ENCODE results near the gene ZNF460. TPM values are rescaled to one million over a fixed set of nuclear protein-coding genes. Genes with fewer than 3 reads are reported as not detected.

Gene ZNF460
- total and polyA plus RNA-seq, 10 of the 15 experiments (the other 5 are each of a cell fraction or from before 2014, with no cell fraction given): 0.15 to 43.0 (median 8.7) TPM

DNA sequence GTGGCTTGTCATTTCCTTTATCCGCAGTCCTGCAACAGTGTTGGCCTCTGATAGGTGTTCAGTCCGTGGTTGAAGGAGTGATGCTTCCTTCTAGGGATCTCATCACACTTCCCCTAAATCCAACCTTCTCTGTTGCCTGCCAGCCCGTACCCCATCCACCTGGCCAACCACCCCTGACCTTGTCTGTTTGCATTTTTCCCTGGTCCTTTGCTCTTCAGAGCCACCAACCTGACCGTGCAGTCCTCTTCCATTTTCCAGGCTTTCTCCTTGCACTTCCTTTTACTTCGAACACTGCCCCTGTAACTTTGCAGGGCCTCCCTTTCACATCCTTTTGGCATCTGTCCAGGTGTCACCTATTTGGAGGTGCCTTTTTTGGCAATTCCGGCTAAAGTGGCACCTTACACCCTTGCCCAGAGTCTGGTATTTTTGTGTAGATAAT is 696 bp downstream of the ZNF460 start:
- SMC1A ChIA-PET (ENCODE audit: uncharacterized antibody, unreplicated experiment): interaction anchor here (1.1 kb wide), 1 partner anchor 10 kb away, joined by 3 read pairs; no protein-coding TSS in a partner anchor
- DNase-seq (ENCODE audit: low read depth, low spot score) (no peak), FAIRE-seq (no peak), ATAC-seq (peak; percentile 5)
- peak overlapping the region; percentile 86 for H3K4me3 ChIP-seq
- 0% methylated on average over 6 of the region's 6 CpGs for WGBS (ENCODE audit: insufficient coverage, insufficient replicate concordance, low lambda C conversion rate, missing lambda C conversion rate)
- POLR2A ChIA-PET: interaction anchor here (0.7 kb wide), 1 partner anchor 520 kb away, joined by 5 read pairs; no protein-coding TSS in a partner anchor
- H3K36me3 ChIP-seq (ENCODE audit: control insufficient read depth in 2 of 2, insufficient read depth in 2 of 2, low read length in 1 of 2): peaks cover 6 to 17% of the 10 kb centered on the region in 2 experiments; a peak in 2 of 4 replicates
- no peak overlapping the region; the same call in 1 of the 2 replicates for H2AFZ ChIP-seq (ENCODE audit: control insufficient read depth, low read depth, low read length)
- H3K27me3 ChIP-seq (replicated peaks in 1 of 2; ENCODE audit: control insufficient read depth in 2 of 2, insufficient read depth in 2 of 2, low read length in 1 of 2): no peaks in the 10 kb centered on the region
- intact Hi-C loops (cut with micrococcal nuclease; ENCODE audit: unreplicated experiment): loop anchor here (1.0 kb wide), 4 partner anchors 39 to 90 kb away; partner anchors contain the start of genes TRAPPC2B, ZNF264, ZNF543 and ZNF547
- H3K79me2 ChIP-seq (ENCODE audit: control insufficient read depth, insufficient read depth, low read length): peaks cover 54% of the 10 kb centered on the region
- H3K4me2 ChIP-seq (ENCODE audit: control insufficient read depth, insufficient read depth): peak overlapping the region; percentile 75
- no TSS peak for BruUV-seq (replicated peaks)
- peaks cover 7% of the 10 kb centered on the region for H4K20me1 ChIP-seq (ENCODE audit: control insufficient read depth, insufficient read depth)
- in situ Hi-C loops (cut with MboI): no loop called here
- RAD21 ChIA-PET (ENCODE audit: unreplicated experiment): no interaction called here
- H3K9ac ChIP-seq (ENCODE audit: control insufficient read depth, insufficient read depth, low read length): peak overlapping the region; percentile 82
- H3K9me3 ChIP-seq (replicated peaks; ENCODE audit: control insufficient read depth, insufficient read depth, low read length): no peaks in the 10 kb centered on the region; the same call in 2 of the 3 replicates
- CTCF ChIA-PET: interaction anchor here (0.7 kb wide), 1 partner anchor 70 kb away, joined by 4 read pairs; the partner anchor contains the start of gene ZNF304
- H3K4me1 ChIP-seq (ENCODE audit: control insufficient read depth, insufficient read depth, low read length): peaks cover 11% of the 10 kb centered on the region
- peak overlapping the region; percentile 90 for H3K27ac ChIP-seq (ENCODE audit: control insufficient read depth, insufficient read depth)
- TF ChIP-seq NRF1 (conservative IDR thresholded peaks at IDR 0.05; ENCODE audit: low read depth, low read length) (no peak), KLF5 (IDR thresholded peaks at IDR 0.05; ENCODE audit: partially characterized antibody) (no peak), RAD21 (IDR thresholded peaks at IDR 0.05; ENCODE audit: insufficient read depth, low read depth, low read length) (no peak), JUNB (IDR thresholded peaks at IDR 0.05) (0 out of 2 replicates have a peak, but pooled peaks have one; percentile 15), BMI1 (IDR thresholded peaks at IDR 0.05; ENCODE audit: borderline replicate concordance) (no peak), CHD2 (IDR thresholded peaks at IDR 0.05; ENCODE audit: borderline replicate concordance, low read depth, low read length) (no peak), ATF7 (IDR thresholded peaks at IDR 0.05; ENCODE audit: low read depth) (no peak), HDGF (IDR thresholded peaks at IDR 0.05) (peak; percentile 21; the same call in 1 of the 2 replicates), POLR2A (IDR thresholded peaks at IDR 0.05; ENCODE audit: low read depth, low read length) (no peak), BRCA1 (IDR thresholded peaks at IDR 0.05; ENCODE audit: low read depth, low read length) (no peak), NFYB (IDR thresholded peaks at IDR 0.05; ENCODE audit: insufficient read depth, low read depth, low read length) (no peak), EP300 (IDR thresholded peaks at IDR 0.05; ENCODE audit: borderline replicate concordance in 1 of 2, control insufficient read depth in 1 of 2, low read depth in 2 of 2, low read length in 2 of 2) (no peak), ZNF24 (IDR thresholded peaks at IDR 0.05) (no peak)
- TF ChIP-seq, protein P1, sequence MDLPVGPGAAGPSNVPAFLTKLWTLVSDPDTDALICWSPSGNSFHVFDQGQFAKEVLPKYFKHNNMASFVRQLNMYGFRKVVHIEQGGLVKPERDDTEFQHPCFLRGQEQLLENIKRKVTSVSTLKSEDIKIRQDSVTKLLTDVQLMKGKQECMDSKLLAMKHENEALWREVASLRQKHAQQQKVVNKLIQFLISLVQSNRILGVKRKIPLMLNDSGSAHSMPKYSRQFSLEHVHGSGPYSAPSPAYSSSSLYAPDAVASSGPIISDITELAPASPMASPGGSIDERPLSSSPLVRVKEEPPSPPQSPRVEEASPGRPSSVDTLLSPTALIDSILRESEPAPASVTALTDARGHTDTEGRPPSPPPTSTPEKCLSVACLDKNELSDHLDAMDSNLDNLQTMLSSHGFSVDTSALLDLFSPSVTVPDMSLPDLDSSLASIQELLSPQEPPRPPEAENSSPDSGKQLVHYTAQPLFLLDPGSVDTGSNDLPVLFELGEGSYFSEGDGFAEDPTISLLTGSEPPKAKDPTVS (IDR thresholded peaks at IDR 0.05; ENCODE audit: low read depth, low read length): no peak
- TF ChIP-seq, protein P2, sequence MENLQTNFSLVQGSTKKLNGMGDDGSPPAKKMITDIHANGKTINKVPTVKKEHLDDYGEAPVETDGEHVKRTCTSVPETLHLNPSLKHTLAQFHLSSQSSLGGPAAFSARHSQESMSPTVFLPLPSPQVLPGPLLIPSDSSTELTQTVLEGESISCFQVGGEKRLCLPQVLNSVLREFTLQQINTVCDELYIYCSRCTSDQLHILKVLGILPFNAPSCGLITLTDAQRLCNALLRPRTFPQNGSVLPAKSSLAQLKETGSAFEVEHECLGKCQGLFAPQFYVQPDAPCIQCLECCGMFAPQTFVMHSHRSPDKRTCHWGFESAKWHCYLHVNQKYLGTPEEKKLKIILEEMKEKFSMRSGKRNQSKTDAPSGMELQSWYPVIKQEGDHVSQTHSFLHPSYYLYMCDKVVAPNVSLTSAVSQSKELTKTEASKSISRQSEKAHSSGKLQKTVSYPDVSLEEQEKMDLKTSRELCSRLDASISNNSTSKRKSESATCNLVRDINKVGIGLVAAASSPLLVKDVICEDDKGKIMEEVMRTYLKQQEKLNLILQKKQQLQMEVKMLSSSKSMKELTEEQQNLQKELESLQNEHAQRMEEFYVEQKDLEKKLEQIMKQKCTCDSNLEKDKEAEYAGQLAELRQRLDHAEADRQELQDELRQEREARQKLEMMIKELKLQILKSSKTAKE (IDR thresholded peaks at IDR 0.05; ENCODE audit: low read depth, poor library complexity, severe bottlenecking): no peak
- TF ChIP-seq, protein P3, sequence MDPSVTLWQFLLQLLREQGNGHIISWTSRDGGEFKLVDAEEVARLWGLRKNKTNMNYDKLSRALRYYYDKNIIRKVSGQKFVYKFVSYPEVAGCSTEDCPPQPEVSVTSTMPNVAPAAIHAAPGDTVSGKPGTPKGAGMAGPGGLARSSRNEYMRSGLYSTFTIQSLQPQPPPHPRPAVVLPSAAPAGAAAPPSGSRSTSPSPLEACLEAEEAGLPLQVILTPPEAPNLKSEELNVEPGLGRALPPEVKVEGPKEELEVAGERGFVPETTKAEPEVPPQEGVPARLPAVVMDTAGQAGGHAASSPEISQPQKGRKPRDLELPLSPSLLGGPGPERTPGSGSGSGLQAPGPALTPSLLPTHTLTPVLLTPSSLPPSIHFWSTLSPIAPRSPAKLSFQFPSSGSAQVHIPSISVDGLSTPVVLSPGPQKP (IDR thresholded peaks at IDR 0.05; ENCODE audit: low read depth, low read length): peak; percentile 90
- TF ChIP-seq, protein P4, sequence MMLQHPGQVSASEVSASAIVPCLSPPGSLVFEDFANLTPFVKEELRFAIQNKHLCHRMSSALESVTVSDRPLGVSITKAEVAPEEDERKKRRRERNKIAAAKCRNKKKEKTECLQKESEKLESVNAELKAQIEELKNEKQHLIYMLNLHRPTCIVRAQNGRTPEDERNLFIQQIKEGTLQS (IDR thresholded peaks at IDR 0.05; ENCODE audit: borderline replicate concordance, extremely low read depth, low read depth, low read length): no peak
- TF ChIP-seq, protein P5, sequence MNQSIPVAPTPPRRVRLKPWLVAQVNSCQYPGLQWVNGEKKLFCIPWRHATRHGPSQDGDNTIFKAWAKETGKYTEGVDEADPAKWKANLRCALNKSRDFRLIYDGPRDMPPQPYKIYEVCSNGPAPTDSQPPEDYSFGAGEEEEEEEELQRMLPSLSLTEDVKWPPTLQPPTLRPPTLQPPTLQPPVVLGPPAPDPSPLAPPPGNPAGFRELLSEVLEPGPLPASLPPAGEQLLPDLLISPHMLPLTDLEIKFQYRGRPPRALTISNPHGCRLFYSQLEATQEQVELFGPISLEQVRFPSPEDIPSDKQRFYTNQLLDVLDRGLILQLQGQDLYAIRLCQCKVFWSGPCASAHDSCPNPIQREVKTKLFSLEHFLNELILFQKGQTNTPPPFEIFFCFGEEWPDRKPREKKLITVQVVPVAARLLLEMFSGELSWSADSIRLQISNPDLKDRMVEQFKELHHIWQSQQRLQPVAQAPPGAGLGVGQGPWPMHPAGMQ (IDR thresholded peaks at IDR 0.05; ENCODE audit: borderline replicate concordance): no peak
